Stimulated activated CD8-positive, alpha-beta memory T cell treated with anti-CD3 and anti-CD28 coated beads, Interleukin-2, amount 100 ng/mL, for 1 hour (primary cell): ENCODE results near the gene RIMS1.

Experiments
- DNase-seq, 2 donors: peaks; one replicate each; pipeline ENCODE4 v3.0.0-alpha.2; 2020; ENCODE audit warnings: low read depth in 2 of 2

Gene RIMS1

GRCh38 chr6:72238021-72238420, 351.7 kb downstream of the RIMS1 start:
- DNase-seq, result no peak

- no peak for DNase-seq
These were observed 352.6 kb downstream of the RIMS1 start for GRCh38 chr6:72238900-72239299.

DNA sequence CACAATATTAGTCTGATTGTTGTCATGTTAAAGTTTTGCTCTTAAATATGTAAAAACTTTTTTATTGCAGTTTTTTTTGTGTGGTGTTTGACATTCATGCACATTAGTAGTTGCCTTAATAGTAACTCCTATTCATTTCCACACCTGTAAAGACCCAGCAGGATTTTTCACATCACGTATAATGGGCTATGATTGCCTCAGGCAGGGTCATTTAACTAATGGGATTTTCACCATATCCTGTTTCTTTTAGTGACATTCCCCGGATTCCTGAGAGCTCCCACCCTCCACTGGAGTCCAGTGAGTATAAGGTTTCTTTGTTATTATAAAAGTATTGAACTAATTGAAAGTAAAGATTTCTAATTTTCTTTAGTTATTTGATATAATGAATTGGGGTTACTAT, 359.2 kb downstream of the RIMS1 start:
- DNase-seq, result no peak

DNA sequence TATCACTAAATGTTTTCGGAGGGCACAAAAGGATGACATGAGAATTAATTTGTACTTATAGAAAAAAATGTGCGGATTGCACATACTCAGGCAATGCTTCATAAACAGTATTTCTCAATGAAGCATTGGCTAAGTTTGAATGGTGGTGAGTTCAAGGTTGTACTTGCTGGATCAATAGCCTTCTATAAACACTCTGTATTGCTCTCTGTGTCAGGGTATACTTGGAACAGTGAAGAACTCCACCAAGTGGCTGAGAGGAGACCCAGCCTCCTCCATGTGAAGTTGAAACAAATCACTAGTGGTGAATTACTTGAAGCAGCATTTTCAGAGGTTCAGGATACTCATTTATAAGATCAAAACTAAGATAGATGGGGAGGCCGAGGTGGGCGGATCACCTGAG, 360.6 kb downstream of the RIMS1 start:
- no peak for DNase-seq

- no peak for DNase-seq
These were observed 362.3 kb downstream of the RIMS1 start for GRCh38 chr6:72248621-72249020.

DNA sequence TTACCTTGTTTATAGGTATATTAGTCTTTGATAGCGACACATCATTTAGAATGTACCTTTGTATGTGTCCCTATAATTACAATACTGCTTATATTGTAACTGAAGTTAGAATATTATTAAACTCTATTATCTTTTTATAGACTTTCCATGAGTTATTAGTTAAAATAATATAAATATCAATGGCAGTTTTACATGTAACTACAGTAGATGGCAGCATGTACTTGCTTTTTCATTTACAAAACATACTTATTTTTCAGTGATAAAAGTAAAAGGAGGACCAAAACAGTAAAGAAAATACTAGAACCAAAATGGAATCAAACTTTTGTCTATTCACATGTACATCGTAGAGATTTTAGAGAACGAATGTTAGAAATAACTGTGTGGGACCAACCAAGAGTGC, 364.3 kb downstream of the RIMS1 start:
- DNase-seq, result no peak

- no peak for DNase-seq
These were observed 374.1 kb downstream of the RIMS1 start for GRCh38 chr6:72260489-72260888.

DNA sequence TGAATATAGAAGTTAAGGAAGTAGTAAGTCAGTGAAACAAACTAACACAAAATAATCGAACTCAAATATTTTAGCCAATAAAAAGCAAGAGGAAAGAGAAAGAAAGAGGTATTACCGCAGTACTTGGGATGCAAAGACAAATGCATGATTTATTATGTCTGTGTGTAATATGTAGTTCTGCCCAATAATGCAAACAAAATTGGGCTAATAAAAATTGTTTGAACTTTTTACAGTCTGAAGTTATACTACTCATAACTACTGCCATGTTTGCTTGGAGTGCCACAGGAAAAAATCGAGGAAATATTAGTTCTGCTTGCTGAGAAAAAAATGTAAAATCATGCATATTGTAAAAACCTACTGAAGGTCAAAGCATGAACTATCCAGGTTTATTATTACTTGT, 375.2 kb downstream of the RIMS1 start:
- DNase-seq, result no peak

GRCh38 chr6:72262254-72262653, 375.9 kb downstream of the RIMS1 start:
- no peak for DNase-seq

GRCh38 chr6:72267470-72267869, 381.1 kb downstream of the RIMS1 start:
- DNase-seq, result no peak

- DNase-seq, result no peak
These were observed 385.2 kb downstream of the RIMS1 start for GRCh38 chr6:72271531-72271930.

DNA sequence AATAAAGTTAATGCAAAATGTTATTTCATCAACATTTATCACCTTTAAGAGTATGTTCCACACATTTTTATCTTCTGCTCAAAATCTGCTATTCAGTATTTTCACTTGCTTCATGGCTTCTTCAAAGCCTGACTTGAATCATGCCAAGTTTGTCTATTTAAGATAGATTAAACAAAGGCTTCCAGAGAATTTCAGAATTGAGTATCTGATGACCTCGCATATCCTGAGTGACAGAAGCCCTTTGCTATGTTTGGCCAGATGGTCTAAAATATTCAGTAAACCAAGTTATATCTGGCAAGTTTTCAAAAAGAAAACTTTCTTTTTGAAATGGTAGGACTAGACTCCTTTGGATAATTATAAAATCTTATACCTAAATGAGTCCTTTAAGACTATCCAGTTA, 386.6 kb downstream of the RIMS1 start:
- no peak for DNase-seq

DNA sequence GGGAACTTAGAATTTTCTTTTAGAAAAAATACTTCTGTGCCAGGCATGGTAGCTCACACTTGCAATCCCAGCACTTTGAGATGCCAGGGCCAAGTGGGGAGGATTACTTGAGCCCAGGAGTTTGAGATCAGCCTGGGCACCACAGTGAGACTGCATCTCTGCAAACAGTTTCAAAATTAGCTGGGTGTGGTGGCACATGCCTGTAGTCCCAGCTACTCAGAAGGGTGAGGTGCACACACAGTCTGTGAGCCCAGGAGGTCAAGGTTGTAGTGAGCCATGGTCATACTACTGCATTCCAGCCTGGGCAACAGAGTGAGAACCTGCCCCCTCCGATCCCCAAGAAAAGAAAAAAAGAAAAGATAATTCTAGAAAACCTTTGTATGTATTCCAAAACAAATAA, 389.5 kb downstream of the RIMS1 start:
- no peak for DNase-seq

DNA sequence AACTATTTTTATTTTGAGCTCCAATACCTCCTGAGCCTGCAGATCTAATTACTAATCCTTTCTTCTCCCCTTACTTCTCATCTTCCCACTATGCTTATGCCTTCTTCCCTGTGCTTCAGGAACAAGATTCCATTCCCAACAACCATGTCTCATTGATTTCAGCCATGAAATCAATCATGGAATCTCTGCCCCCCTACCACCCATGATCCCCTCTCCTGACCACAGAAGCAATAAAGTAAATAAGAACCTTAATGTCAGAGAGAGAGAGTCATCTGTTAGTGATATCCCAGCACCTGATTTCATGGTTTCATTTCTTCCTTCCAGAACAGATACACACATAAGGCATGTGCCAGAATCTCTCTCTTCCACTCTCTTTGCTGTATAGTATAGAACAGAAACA, 395.9 kb downstream of the RIMS1 start:
- no peak for DNase-seq

DNA sequence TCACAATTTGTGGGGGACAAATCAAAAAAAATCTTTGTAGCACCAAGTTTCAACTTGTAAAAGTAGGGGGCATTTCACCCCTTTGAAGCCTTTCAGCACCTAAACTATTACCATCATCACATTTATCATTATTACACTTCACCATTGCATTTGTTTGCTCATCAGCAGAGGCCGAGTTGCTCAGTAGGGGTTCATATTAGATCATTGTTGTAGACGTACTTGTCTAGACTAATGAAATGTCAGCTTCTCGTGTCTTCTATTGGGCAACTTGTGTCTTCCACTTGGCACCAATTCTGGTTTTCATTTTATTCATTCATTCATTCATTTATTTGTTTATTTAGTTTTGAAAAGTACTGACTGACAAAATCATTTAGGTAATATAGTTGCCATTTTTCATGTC, 397.2 kb downstream of the RIMS1 start:
- no peak for DNase-seq

GRCh38 chr6:72286911-72287311, 400.6 kb downstream of the RIMS1 start:
- no peak for DNase-seq

DNA sequence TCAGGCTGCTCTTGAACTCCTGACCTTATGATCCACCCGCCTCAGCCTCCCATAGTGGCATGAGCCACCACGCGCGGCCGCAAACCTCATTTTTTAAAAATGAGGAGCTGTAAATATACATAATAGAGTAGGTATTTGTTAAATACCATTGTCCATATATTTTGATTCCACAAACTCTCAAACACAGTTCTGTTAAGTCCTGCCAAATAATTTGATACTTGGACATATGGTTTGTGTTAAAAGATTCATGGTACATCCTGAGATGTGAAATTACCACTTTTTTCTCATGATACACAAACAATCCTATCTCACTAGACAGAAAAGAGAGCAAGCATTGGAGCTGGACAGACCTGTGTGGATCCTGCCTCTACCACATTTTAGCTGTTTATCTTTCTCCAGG, 401.5 kb downstream of the RIMS1 start:
- DNase-seq, result no peak

DNA sequence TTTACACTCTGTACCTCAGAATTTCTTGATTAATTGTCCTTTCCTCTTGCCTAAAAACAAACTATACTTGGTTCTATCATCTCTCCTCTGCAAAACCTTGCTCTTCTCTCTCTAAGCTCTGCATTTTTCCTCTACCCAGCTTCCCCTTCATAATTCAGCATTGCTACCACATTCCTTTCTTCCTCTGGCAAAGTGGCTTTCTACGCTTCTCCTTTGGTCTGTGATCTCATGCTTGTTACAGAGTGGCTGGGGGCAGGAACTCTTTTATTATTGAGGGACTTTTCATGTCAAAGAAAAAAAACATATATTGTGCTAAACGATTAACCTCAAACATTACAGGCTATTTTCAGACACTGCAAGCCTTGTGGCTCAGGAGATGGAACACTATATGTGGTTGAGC, 402.2 kb downstream of the RIMS1 start:
- DNase-seq, result no peak

GRCh38 chr6:72290620-72291019, 404.3 kb downstream of the RIMS1 start:
- DNase-seq, result no peak

- DNase-seq, result no peak
These were observed 410.0 kb downstream of the RIMS1 start for GRCh38 chr6:72296375-72296774.

DNA sequence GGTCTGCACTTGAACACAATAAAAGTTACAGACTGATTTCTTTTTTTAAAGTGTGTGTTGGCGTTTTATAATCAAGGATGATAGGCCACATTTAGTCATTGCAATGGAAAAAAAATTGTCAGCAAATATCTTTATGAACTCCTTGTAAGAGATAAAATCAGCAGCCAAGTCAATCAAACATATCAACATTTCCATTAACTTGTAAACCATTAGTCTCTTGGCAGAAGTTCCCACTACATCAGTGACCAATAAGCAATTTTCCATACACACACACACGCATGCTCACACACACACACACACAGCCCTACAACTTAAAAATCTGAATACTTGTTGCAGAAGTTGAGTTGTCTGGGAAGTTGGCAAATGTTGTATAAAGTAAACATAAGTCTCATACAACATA, 419.6 kb downstream of the RIMS1 start:
- no peak for DNase-seq

GRCh38 chr6:72316675-72317380, 430.5 kb downstream of the RIMS1 start:
- DNase-seq, result no peak

- DNase-seq, result no peak
These were observed 435.4 kb downstream of the RIMS1 start for GRCh38 chr6:72321788-72322187.

DNA sequence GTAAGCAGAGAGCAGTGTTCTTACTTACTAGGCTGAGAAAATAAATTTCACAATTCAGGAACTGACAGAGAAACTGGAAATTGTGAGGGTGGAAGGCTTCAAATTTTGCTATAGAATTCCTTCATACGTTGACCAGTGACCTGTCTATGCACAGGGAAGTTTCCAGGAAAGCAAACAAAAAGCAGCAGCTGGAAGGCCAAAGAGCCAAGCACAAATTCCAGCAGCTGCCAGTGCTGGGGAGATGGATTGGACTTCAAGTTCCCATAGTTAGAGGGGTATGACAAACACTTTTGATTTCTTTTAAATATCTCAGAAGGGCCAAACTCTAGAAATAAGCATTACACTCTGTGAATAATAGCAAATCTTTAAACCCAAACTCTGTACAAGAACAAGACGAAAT, 436.4 kb downstream of the RIMS1 start:
- DNase-seq, result no peak
